ENCODE measurements around the gene PDE3A.
"Not testable (repeated sequence)": the region's sequence is repeated elsewhere in the genome, so short reads cannot be mapped to it uniquely, and the experiment has no call there.

Gene PDE3A

GRCh38 chr12:20615020-20615419, 246.7 kb downstream of the PDE3A start:
- DNase-seq (ENCODE audit: low spot score): not testable (repeated sequence)

DNA sequence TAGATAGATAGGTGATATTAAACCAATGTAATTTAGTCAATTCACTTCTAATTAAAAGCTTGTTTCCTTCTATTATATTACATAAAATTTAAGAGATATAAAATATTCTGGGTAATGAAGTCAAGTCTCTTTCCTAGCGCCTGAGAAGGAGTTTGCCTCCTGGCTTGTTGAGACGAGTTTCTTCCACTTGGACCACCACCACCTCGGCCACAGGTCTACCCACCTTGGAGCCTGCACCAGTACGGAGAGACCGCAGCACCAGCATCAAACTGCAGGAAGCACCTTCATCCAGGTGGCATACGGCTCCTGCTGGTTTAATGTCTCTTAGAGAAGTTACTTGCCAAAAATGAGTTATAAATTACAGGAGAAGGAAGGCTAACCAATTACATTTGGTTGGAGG, 247.8 kb downstream of the PDE3A start:
- no peak for DNase-seq (ENCODE audit: low spot score)

DNA sequence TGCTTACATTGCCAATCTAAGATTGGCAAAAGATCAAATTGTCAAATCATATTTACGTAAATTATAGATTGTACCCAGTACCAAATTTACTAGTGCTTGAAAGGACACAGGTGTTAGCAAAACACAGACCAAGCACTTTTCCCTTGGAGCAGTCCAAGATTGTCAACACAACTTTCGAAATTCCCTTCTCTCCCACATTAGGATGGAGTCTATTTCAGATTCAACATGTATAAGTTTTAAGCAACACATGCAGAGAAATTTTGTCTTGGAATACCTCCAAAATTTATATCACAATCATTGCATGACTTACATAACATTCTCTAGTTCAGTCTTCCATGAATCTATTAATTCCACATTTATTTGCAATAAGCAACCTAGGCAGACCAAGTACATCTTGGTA, 251.9 kb downstream of the PDE3A start:
- DNase-seq (ENCODE audit: low spot score): no peak

DNA sequence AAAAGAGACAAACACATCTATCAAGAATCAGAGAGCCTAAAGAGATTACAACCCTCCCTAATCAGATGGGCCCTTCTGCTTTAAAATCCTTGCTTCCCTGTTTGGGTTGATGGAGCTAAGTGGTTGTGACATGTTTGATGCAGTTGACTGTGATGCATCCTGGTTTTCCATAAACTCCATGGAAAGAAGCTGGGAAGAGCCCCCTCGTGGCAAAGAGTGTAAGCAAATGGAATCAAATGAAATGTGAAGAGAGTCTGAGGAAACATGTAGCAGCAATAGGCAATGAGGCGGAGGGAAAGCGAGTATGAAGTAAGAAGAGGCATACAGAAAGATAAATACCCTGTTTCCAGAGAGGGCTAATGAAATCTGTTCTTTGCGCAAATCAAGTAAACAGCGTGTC, 256.4 kb downstream of the PDE3A start:
- DNase-seq (ENCODE audit: low spot score): peak; percentile 32

GRCh38 chr12:20625531-20625930, 257.2 kb downstream of the PDE3A start:
- no peak for DNase-seq (ENCODE audit: low spot score)

DNA sequence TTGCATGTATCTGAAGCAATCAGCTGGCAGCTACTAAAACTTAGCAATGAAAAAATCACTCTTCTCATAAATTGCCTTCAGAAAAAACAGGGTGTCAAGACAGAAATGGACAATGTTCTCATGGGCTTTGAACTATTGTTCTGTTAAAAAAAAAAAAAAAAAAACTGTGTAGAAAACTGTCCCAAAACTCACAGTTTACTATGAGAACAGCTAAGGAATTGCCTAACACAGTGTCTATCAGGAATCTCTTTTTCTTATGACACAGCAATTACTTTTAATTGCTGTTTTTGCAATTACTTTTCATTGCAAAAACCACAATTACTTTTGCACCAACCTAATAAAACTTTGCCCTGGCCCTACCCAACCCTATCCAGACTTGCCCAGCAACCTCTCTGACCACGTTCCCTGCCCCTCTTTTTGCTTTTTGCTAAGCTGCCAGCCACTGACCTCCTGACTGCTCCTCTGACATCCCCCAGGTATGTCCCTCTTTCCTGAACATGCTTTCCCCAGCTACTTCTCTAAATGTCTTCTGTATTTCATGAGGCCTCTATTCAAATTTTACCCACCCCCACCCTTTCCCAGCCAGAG, 258.8 kb downstream of the PDE3A start:
- no peak for DNase-seq (ENCODE audit: low spot score)

GRCh38 chr12:20628226-20628787, 260.0 kb downstream of the PDE3A start:
- DNase-seq (ENCODE audit: low spot score): no peak

DNA sequence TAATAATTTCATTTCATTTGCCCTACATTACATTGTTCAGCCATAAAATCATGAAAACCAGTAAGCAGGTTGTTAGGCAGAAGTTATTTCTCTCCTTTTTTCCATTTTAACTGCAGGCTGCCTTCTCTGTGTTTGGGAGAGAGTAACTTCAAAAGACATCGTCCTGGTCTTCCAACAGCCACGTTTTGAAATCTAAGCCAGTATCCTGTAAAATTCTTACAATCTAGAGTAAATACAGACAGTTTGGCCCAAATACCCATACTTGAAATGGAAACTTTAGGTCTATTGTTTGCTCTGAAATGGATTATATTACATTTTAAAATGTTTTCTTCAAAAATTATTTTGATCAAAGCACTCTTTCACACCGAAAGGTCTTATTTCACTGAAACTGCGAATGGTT, 260.7 kb downstream of the PDE3A start:
- DNase-seq (ENCODE audit: low spot score): no peak

GRCh38 chr12:20629414-20630156, 261.2 kb downstream of the PDE3A start:
- no peak for DNase-seq (ENCODE audit: low spot score)

GRCh38 chr12:20631711-20632110, 263.4 kb downstream of the PDE3A start:
- peak; percentile 20 for DNase-seq (ENCODE audit: low spot score)

- DNase-seq (ENCODE audit: low spot score): no peak
Measured at GRCh38 chr12:20641106-20641505, 272.8 kb downstream of the PDE3A start.

GRCh38 chr12:20643822-20644221, 275.5 kb downstream of the PDE3A start:
- no peak for DNase-seq (ENCODE audit: low spot score)

DNA sequence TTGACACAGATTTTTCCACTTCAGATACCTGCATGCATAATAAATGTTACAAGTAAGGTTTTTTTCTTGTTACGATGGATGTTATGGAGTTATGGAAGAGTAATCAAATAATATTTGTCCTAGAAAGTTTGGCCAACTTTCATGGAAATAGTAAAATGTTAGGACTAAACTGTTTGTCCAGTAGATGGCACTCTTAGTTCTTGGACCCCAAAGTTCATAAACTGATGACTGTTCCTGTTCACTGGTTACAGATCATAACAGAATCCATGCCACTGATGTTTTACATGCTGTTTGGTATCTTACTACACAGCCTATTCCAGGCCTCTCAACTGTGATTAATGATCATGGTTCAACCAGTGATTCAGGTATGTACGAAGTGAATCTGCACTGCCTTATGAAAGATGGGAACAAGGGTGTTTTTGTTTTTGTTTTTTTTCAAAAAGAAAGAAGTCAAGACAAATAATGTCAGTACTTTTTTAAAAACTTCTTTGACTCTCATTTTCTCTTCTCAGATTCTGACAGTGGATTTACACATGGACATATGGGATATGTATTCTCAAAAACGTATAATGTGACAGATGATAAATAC, 278.0 kb downstream of the PDE3A start:
- peak; percentile 70 for DNase-seq (ENCODE audit: low spot score)

DNA sequence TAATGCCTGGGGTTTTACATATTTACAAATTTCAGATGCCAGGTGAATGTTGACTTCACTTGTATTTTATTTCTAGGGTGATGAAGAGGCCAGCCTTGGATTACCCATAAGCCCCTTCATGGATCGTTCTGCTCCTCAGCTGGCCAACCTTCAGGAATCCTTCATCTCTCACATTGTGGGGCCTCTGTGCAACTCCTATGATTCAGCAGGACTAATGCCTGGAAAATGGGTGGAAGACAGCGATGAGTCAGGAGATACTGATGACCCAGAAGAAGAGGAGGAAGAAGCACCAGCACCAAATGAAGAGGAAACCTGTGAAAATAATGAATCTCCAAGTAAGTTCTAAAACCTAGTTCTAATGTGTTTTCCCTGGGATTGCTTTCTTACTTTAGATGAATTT, 285.5 kb downstream of the PDE3A start:
- DNase-seq (ENCODE audit: low spot score): no peak

DNA sequence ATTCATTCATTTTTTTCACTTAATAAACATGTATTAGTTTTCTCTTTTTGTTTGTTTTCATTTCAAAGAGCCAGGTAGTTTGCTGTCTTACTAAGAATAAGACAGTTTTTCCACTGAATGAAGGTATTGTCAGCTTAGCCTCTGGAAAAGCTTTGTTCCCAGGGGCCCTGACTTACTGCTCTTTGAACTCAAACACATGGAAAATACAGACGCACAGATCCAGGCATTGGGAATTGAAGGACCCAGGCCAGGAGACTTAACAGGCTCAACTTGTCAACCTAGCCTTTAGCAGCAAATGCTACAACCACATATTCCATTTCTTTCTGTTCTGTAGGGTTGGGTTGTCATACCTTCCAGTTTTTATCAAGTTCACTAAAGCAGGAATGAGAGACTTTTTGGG, 288.3 kb downstream of the PDE3A start:
- DNase-seq (ENCODE audit: low spot score): no peak

GRCh38 chr12:20657496-20657895, 289.2 kb downstream of the PDE3A start:
- peak; percentile 26 for DNase-seq (ENCODE audit: low spot score)

DNA sequence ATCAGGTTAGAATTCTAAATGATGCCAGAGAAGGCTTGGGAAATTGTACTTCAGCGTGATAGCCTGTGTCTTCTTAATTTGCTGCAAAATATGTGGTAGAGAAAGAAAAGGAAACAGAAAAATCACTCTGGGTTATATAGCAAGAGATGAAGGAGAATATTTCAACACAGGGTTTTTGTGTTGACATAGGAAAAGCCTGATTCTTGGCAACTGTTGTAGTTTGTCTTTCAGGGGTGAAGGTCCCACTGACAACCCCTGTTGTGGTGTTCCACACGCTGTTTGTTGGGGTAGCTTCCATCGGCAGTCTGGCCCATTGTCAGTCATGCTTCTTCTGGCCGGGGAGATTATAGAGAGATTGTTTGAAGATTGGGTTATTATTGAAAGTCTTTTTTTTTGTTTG, 313.0 kb downstream of the PDE3A start:
- no peak for DNase-seq (ENCODE audit: low spot score)

GRCh38 chr12:20695232-20695631, 326.9 kb downstream of the PDE3A start, which contains the start of gene SLCO1C1:
SLCO1C1 (plus strand) TSS chr12:20695332; CDS start chr12:20699577, 4,245 bp downstream.
- peak; percentile 30 for DNase-seq (ENCODE audit: low spot score)

DNA sequence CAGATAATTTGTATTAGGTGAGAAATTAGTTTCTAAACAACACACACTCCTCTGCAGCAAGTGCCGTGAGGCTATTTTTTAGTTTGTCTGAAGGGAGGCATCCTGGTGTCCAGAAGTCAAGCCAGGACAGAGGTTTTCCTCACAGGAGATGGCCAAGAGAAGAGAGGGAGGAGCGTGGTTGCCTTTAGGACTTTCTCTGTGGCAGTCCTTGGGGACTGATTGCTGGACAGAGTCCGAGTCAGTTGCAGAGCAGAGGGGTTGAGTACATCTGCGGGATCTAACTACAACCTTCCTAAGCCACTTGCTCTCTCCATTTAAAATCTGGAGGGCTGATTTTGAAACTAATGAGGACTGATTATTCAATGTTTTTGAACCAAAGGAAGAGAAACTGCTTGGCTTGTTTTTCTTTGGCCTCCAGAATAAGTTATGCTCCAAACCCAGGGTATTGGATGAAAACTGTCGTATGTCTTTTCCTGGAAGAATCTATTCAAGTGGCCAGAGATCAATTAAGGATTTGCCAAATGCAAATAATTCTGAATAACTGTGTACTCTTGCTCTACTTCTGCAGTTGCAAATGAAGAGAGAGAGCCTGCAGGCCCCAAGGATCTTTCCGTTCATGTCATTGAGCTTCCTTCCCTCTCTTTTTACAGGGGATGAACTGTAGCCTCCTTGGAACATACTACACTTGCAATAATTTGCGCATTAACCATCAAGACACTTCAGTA, 328.0 kb downstream of the PDE3A start:
- peak; percentile 41 for DNase-seq (ENCODE audit: low spot score)

DNA sequence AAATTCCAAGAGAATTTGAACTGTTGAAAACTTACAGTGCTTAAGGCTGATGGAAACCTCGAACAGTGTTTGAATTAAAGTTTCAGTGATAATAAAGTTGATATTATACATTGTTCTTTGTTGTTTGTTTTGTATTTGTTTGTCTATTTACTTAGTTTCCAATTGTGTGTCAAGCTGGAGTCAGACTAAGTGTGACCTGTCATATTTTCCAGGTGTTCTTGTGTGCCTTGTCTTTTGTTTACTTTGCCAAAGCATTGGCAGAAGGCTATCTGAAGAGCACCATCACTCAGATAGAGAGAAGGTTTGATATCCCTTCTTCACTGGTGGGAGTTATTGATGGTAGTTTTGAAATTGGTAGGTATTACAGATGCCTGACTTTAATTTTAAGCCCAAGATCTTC, 332.8 kb downstream of the PDE3A start:
- no peak for DNase-seq (ENCODE audit: low spot score)

- no peak for DNase-seq (ENCODE audit: low spot score)
Measured at GRCh38 chr12:20704860-20705259, 336.5 kb downstream of the PDE3A start.

- DNase-seq (ENCODE audit: low spot score): no peak
Measured at GRCh38 chr12:20711846-20712245, 343.5 kb downstream of the PDE3A start.
